Right hindlimb (tissue), 1 donor: ENCODE results near the gene IFTAP.
"Not testable (repeated sequence)": the region's sequence is repeated elsewhere in the genome, so short reads cannot be mapped to it uniquely, and the experiment has no call there.

ENCODE experiments used
- DNase-seq: peaks from one replicate; pipeline ENCODE4 v3.0.0-alpha.2; 2018

The IFTAP gene

DNA sequence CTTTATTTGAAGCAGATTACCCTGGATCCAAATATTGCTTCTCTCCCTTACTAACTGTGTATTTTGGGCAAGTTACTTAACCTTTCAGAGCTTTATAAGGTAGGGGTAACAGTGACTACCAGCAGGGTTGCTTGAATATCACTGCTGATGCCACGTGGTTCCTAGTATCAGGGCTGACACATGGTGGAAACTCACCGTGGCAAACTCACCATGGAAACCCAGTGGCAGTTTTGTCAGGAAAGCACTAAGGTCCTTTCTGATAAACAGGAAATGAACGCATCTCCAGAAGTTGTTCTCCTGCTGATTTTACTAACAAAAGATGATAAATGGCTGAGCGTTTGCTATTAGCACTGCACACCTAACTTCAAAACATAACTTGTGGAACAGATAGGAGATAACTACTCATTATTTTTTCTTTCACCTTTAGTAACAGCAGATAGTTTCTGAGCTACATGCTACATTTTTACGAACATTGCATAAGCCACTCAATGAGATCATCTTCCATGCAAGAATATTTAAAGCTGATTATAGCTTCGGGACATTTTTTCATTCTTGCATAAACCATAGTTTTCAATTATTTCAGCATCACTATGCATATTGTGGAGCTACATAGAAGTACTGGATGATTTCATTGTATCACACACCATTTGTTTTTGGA, 63.4 kb downstream of the IFTAP start:
- no peak for DNase-seq

DNA sequence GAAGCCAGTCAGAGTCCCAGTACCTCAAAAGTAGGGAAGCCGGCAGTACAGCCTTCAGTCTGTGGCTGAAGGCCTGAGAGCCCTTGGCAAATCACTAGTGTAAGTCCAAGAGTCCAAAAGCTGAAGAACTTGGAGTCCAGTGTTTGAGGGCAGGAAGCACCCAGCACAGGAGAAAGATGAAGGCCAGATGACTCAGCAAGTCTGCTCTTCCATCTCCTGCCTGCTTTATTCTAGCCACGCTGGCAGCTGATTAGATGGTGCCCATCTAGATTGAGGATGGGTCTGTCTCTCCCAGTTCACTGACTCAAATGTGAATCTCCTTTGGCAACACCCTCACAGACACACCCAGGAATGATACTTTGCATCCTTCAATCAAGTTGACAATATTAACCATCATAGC, 67.1 kb downstream of the IFTAP start:
- DNase-seq = not testable (repeated sequence)

- no peak for DNase-seq
These were observed 78.6 kb downstream of the IFTAP start for GRCh38 chr11:36672815-36673450.

DNA sequence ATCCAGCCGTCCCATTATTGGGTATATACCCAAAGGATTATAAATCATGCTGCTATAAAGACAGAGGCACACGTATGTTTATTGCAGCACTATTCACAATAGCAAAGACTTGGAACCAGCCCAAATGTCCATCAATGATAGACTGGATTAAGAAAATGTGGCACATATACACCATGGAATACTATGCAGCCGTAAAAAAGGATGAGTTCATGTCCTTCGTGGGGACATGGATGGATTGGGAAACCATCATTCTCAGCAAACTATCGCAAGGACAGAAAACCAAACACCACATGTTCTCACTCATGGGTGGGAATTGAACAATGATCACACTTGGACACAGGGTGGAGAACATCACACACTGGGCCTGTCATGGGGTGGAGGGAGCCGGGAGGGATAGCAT, 85.2 kb downstream of the IFTAP start:
- not testable (repeated sequence) for DNase-seq

GRCh38 chr11:36683818-36684217, 89.5 kb downstream of the IFTAP start:
- no peak for DNase-seq

- DNase-seq = no peak
These were observed 90.8 kb downstream of the IFTAP start for GRCh38 chr11:36684840-36685801.

DNA sequence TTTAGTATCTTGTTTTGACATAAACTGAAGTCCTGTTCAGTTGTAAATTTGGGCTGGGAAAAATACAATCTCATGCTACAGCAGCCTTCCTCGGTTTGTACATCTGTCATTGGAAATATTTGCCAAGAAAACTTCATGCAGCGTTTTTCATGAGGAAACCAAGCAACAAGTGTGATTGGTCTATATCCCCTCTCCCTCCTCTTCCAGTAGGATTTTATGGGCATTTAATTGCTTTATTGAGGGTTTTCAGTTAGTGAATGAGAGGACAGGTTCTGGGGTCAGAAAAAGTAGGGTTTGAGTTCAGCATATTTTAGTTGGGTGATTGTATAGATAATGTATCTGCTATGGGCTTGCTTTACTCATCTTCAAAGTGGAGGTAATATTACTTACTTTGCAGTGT, 93.8 kb downstream of the IFTAP start:
- DNase-seq = no peak

DNA sequence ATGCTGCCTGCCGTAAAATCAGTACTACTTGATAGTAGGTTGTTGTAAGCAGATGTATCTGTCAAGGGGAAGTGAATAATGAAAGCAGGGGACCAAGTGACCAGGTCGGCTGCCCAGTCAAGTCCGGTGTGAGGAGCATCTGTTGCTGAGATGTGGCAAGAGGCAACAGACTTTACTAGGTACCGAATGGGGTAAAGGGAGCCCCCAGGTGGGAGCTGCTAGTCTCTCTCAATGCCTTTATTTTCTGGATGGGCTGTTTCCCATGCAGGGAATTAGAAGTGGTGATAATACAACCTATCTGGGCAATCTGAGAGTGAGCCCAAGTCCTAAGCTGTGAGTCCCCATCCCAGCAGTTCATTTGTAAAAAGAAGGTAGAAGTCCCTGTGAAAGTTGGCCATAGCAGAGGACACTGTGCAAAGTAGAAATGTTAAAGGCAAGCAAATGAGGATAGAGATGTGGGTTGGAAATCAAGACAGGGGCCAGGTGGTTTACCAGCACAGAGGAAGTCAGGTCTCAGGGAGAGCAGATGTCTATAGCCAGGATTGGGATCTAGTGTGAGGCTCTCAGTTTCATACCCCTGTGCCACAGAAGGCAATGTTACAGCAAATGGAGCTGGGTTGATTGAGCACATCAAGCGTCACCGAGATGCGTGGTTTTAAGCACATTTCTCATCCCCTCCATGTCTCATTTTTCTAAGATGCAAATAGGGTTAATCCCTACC, 94.4 kb downstream of the IFTAP start:
- no peak for DNase-seq

DNA sequence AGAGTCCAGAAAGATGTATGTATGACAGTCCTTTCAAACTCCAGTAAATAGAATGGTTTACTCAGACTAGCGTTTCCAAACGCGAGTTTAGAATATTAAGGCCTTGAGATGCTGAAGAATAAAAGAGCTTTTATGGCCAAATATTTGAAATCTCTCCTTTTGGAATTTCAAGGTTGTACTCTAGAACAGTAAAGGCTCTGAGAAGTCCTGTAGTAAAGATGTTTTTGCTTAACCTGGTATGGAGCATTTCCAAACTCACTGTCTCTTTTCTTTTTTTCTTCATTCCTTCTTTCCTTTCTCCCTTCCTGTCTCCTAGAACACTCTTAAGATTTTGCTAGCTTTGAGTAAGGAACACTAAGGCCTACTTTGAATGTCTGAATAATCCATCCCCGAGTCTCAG, 95.1 kb downstream of the IFTAP start:
- no peak for DNase-seq

DNA sequence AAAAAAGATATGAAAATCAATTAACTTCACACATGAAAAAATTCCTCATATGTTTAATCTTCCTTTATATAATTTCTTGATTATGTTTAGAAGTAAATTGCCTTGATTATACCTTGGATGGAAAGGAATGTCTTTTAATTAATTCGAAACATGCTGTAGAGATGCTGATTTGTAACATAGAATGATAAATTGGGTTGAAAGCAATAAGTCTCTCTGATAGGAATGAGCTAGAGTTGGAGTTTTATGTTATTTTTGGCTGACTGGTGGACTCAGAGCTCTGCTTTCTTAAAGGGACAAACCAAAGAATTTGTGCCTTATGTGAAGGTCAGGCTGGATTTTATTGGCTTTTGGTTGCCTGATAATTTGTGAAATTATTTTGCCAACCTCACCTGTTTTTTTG, 98.4 kb downstream of the IFTAP start:
- DNase-seq = no peak

DNA sequence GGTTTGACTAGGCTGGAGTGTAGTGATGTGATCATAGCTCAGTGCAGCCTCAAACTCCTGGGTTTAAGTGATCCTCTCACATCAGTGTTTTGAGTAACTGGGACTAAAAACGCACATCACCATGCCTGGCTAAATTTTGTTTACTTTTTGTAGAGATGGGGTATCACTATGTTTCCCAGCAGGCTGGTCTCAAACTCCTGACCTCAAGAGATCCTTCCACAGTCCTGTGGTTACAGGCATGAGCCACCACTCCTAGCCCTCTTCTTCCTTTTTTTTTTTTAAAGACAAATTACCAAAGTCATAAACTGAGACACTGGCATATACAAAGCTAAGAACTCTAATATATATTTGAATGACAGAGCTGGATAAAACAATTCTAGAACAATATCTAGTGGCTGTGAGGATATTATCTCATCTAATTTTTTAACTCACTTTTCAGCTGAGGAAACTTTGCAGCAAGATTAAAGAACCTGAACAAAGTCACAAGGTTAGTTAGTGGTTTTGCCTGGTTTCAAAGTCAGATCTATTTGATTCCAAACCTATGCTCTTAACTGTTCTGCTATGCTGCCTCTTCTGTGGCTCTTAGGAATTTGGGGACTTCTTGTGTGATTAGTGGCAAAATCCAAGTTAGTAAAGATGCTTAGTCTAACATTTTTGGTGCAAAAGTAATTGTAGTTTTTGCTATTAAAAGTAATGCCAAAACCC, 99.0 kb downstream of the IFTAP start:
- DNase-seq = no peak

GRCh38 chr11:36695111-36695510, 100.8 kb downstream of the IFTAP start:
- no peak for DNase-seq

DNA sequence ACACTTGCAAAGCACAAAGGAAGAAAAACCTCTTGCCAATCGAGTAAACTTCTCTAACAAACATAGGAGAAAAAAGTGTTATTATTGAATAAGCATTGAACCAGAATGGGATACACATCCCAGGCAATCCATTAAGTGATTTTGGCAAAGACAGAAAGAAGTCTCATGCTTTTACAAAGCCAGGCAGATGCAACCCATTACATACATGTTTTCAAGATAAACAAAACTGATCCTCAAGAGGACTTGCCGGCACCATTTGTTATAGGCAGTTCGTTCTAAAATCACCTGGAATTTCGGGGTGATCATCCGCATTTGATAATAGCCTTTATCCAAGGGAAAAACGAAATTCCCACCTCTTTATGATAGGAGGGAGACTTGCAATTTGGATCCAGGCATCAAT, 101.3 kb downstream of the IFTAP start:
- no peak for DNase-seq

GRCh38 chr11:36696550-36696949, 102.2 kb downstream of the IFTAP start:
- DNase-seq = no peak

DNA sequence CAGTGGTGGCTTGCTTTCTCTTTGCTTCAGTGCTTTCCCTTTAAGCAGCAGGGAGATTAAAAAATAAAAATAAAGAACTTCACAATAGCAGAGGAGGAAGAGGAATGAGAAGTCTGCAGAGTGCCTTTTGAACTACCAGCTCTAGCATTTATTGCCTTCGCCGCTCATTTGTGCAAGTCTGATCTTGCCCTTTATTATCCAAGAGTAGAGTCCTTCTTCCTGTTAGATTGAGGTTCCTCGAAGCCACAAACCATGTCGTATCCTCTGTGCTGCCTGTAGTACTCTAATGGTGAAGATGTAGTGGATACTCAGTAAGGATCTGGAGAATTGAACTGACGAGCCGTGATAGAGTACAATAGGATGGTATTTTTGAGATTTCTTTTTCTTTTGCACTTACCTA, 105.0 kb downstream of the IFTAP start:
- DNase-seq = no peak

GRCh38 chr11:36700246-36700645, 105.9 kb downstream of the IFTAP start:
- DNase-seq = no peak

DNA sequence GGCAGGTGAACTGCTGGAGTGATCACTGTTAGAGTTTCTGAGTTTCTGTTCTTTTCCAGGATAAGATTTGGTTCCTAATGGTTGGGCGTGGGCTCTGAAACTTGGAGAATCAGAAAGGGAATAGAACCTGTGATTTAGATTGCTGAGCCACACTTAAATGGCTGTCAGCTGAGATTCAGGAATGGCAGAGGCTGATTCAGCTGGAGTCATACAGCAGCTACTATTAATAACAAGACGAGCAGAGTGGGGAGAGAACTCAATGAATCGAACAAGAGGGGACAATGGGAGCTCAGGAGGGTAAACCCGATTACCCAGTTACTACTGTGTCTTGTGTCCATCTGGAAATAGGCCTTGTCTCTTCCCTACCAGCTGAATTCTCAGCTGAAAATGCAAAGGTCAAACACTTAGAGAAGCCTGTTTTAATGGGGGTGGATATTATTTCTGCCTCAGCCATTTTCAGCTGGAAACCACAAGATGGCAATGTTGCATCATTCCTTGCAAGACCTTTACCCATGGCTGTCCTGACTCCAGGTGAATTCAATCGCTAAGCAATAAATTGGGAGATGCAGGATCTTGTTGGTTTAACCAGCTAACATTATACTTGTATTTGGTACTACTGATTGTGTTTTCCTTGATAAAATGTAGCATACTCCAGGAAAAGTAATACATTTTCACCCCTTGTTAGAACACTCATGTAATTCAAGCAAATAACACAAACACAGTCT, 108.2 kb downstream of the IFTAP start:
- DNase-seq = peak; percentile 42

- no peak for DNase-seq
These were observed 108.7 kb downstream of the IFTAP start for GRCh38 chr11:36703055-36703404.
